GM18511 (cell line): Measurements from ENCODE around the gene MAP3K12.
A peak's percentile ranks its signal among the peaks of the same experiment; 100 is the strongest.
"Not testable (repeated sequence)": the region's sequence is repeated elsewhere in the genome, so short reads cannot be mapped to it uniquely, and the experiment has no call there.

Experiments used
- ATAC-seq: cut with Tn5 transposase; IDR thresholded peaks from one replicate; pipeline ENCODE4 v1.9.1; 2021; ENCODE audit warnings: mild to moderate bottlenecking, moderate library complexity; ENCODE audit not compliant: unreplicated experiment

Gene MAP3K12

DNA sequence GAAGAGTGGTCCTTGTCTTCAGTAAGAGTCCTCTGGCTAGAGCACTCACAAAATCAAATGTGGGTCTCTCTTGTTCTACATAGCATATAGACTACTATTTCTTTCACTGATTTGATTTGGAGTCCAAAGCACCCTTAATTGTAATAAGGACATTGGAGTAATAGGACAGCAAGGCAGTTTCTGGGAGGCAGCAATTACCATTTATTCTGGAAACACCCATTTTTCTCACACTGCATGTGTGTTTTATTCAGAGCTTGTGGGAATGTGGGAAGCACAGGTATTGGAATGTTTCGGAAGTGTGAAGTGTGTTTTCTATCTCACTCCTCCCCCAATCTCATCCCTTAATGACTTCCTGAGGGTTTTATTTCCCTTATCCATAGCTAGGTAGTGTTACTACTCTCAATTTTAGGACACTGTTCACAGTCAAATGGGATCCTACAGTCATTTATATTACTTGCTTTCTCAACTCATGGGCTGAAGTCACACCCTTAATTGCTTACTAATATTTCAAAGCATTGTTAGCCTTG lies 27.1 kb downstream of the MAP3K12 start:
- no peak for ATAC-seq

DNA sequence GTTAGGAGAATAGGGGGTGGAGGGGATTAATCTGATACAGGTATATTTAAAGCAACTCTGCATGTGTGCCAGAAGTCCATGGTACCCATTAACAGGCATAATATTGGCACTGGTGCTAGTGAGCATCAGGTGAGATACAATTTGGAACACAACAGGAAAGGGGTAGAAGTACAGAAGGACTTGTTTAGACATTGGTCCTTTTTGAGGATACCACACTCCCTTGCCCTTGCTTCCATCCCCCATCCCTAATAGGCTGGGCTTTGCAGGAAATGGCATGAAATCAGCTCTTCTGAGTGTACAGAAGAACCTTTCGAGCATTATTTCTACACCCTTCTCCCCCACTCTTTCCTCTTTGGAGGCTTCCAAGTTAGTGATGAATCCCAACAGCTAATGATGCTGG lies 31.0 kb downstream of the MAP3K12 start:
- no peak for ATAC-seq

DNA sequence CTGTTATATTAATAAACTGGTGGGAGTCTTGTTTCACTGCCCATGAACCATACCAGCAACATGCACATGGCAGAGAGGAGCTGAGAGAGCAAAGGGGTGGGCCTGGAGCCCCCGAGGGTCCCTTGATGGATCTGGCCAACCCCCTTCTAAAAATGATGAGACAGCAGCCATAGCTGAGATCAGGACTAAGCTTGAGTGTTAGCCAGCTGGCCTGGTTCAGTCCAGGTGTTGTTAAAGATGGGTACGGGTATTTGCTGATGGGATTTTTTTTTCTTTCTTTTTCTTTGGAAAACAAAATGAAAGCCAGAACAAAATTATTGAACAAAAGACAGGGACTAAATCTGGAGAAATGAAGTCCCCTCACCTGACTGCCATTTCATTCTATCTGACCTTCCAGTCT lies 31.4 kb downstream of the MAP3K12 start:
- ATAC-seq = no peak

DNA sequence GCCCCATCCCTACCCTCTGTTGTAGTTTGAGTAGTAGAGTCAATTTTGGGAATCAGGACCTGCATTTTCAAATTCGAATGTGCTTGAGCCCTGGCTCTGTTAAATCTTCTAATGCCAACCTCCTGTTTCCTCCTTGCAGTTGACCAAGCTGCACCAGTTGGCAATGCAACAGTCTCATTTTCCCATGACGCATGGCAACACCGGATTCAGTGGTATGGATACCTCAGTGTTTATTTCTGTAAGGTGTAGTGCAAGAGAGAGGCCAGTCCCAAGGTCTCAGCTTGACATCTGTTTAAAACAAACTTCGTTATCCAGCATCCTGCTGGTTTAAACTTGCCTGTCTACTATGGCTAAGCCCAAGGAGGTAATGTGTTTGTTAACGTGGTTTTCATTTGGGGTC lies 32.2 kb downstream of the MAP3K12 start:
- ATAC-seq = no peak

DNA sequence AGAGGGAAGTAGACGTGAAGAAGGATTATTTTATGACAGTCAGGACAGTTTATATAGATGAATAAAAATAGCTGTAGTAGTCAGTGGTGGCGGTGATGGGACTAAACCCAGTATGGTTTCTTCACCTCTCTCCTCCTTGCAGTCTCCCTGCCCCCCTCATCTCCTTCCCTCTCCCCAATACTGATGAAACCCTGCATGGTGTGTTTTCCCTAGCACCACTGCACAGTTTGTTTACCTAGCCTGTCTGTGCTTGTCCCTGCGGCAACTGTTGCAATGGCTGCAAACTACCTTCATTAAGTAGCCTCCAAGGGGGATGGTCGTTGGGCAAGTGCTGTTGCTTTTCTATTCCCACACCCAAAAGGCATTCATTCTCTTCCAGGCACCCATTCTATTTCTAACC lies 32.6 kb downstream of the MAP3K12 start:
- ATAC-seq = no peak

DNA sequence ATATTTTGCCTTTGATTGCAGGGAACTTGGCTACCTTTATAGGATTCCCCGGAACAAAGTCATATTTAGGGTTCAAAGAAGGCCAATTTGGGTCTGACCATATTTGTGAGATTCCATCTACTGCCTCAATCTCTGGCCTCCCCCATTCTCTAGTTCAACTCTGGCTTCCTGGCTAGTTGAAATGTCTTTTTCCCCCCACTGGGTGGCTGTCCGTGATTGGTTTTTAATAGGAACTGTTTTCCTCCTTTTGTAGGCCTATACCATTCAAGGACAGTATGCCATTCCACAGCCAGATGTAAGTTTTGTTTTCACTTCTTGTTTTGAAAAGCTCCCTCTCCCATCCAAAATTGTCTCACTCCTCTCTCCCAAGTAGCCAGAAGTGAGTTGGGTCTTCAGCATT lies 33.6 kb downstream of the MAP3K12 start:
- no peak for ATAC-seq

DNA sequence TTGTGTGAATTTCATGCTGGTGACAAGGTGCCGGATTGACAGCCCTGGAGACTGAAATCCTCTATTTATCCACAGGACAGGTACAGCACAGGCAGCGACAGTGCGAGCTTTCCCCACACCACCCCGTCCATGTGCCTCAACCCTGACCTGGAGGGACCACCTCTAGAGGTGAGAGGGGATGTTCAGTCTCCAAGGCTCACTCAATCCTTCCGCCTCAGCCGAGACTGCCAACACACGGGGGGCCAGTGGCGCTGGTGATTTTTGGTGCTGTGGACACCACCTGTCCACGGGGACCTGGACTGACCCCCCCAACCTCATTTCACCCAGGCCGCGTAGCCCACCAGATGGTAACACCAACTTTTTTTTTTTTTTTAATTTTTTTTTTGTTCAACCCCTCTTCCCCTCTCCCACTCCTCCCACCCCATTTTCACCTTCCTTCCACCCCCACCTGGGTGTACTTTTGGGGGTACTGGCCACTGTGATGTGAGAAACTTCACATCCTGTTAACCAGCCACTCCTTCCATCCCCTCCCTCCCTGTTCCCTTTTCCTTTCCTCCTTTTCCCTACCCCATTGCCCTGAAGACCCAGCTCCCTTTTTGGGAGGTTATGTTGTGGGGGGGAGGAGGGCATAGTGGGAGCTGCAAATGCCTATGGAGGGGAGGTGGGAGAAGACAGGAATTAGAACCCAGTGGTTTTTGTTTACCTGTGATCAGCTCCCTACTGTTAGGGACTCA lies 34.4 kb downstream of the MAP3K12 start:
- ATAC-seq = no peak

DNA sequence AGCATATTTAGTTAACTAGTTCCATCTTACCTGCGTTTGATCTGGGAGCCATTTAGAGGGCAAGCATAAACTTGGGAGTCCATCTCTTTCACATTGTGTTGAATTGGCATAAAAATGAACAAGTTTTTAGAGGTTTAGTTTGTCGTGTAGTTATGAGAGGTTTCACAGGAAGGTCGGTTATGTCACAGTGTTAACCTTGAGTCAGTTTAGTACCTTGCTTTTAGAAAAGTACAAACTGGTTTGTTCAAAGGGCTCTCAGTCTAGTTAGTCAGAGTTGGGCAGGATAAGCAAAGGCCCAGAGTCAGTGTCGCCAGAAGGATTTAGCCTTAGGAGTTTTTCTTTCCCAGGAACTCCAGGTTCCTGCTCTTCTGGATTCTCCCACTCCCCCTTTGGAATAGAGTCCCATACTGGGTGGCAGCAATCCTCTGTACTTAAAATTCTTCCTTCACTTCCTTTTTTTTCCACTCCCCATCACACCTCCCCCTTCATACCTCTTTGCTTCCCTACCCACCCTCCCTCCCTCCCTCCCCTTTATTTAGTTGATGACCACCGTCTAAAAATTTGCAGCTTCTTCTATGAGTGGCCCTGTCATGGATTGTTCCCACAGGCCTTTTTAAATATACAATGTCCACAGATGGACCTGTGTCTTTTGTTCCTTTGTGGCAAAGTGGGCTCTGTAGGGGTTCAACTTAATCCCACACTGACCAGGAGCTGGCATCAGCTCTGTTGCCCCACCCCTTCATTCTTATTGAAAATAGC lies 35.3 kb downstream of the MAP3K12 start:
- ATAC-seq = no peak

DNA sequence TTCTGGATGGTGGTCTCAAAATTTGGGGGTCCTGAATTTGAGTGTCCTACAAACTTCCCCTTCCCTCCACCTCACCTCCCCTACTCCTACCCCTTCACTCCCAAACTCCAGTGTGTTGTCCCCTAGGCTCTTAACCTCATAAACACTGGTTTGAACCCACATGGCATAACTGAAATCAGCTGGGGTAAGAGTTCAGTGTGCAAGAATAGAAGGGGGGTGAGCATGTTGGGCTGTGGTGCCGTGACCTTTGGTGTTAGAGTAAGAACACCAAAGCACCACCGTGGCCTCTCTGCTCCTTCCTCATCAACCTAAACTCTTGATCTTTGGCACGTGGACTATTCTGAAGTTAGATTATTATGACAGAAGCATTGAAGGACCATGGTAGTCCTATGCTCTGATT lies 36.3 kb downstream of the MAP3K12 start:
- no peak for ATAC-seq

DNA sequence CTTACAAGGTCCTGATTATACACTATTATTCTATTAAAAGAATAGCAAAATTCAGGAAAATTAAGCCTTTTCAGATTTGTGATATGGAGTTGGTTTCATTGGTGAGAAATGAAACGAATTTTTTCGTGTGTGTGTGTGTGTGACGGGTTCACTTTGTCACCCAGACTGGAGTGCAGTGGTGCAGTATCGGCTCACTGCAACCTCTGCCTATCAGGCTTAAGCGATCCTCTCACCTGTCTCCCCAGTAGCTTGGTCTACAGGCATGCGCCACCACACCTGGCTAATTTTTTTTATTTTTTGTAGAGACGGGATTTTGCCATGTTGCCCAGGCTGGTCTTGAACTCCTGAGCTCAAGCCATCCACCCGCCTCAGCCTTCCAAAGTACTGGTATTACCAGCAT lies 37.7 kb downstream of the MAP3K12 start:
- no peak for ATAC-seq

DNA sequence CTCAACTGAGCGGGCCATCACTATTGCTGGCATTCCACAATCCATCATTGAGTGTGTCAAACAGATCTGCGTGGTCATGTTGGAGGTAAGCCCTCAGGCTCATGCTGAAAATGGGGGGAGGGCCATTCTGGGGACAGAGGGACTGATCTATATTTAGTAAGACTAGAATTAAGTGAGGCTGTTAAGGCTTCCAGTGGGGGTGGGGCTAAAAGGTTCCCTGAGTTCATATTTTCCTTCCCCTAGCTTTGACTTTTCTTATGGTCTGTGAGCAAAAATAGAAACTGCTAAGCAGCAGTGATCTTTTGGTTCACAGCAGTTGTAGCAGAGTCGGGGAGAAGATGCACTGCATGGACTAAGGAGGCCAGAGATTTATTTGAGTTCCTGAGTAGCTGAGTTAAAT lies 38.2 kb downstream of the MAP3K12 start:
- no peak for ATAC-seq

DNA sequence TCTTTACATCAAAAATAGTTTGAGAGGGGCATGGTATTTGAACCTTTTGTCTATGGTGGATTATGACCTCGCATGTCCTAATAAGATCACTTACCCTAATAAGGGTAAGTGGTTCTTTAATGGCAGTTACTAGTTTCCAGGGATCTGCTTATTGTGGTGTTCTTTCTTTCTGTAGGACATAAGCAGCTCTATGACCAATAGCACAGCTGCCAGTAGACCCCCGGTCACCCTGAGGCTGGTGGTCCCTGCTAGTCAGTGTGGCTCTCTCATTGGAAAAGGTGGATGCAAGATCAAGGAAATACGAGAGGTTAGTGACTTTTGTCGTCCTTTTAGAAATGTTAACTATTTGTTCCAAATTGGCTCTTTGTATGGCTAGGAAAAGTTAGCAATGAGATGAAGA lies 40.2 kb downstream of the MAP3K12 start:
- no peak for ATAC-seq

DNA sequence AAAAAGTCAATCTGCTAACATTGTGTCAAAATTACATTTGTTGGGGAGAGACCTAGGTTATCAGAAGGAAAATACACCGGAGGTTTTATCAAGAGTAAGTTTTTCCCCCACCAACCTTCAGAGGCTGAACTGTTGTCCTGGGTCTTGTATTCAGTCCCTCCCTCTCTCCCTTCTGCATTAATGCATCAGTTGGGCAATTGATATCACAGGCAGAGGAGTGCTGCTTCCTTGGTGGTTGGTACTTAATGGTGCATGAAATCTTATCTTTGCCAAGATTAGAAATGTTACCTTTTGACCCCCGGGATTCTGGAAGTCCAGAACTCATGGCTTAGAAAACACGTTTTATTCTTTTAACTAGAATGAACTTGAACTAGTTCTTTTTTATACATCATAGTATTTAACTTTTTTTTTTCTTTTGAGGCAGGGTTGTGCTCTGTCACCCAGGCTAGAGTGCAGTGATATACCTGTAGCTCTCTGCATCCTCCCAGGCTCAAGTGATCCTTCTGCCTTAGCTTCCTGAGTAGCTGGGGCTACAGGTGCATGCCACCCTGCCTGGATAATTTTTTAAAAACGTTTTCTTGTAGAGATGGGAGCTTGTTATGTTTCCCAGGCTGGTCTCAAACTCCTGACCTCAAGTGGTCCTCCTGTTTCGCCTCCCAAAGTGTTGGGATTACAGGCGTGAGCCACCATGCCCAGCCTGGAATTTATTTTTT lies 42.4 kb downstream of the MAP3K12 start:
- ATAC-seq = no peak

DNA sequence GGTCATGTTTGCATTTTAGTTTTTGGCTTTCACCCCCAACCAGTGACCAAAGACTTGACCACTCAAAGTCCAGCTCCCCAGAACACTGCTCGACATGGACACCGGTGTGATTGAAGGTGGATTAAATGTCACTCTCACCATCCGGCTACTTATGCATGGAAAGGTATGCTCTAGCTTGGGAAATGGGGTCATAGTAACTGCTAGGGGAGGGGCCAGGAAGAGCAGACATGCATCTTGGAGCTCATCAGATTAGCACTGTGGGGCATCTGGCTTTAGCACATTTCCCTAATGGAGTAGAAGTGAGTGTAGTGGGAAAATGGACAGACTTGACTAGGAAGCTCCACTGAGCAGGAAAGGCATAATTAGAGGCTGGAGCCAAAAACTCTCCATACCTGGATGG lies 44.6 kb downstream of the MAP3K12 start:
- no peak for ATAC-seq

DNA sequence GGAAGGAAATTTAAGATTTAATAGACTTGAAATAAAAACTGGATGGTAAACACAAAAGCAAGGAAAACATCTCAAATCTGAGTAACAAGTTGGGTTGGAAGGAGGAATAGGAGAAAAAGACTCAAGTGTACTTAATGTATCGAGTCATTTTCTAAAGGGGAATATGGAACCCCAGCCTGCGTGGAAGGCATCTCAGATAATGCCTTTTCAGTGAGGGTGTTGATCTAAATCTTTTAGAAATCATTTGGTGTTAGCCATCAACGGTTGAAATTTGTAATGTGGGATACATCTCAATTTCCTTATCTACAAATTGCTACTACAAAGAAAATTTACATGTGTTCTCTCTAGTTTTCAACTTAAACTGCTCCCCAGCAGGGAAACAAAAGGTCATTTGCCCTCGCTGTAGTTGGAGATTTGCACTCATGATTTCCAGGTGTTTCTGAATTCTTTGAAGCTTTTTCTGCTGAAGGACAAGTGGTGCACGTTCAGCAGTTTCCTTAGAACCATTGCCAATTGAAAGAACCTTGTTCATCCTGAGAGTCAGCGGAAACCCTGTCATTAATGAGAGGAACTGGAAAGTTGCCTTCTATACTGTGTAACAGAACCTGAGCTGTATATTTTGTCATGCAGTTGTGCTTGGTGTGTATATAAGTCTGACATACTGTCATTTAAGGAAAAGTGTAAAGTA lies 45.2 kb downstream of the MAP3K12 start:
- ATAC-seq = no peak

DNA sequence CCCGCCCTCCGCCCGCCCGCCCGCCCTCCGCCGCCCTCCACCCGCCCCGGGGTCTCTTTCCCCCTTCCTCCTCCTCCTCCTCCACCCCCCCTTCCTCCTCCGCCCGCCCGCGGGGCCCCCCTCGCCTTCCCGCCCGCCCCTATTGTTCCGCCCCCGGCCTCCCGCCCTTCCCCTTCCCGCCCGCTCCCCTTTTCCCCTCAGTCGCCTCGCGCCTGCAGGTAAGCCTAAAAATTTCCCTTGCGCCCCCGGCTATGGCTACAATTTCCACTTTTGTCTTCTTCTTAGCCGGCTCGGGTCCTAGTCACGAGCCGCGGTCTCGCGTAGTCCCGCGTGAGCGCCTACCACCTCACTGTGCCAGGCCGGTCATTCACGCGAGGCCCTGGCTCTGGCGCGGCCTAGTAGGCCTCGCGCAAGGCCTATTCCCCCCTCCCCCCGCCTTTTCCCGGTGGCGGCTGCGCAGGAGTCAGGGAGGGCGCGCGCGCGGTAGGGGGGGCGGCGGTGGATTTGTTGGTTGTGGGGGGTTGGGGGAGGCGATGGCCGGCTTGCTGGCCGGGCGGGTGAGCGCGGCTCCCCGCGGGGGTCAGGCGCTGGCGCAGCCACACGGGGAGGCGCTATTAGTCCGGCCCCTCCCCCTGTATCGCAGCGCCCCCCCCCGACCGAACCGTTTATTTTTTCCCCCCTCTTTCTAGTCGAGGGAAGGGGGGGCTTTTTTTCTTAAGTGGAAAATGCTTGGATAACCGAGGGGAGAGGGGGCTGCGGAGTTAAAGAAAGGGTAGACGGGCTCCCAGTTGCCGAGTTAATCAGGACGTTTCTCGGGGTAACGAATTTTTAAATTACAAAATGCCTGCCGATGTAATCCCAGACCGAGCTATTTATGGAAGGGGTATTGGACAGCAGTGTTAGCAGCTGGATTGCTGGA lies 46.8 kb downstream of the MAP3K12 start:
- peak; percentile 22 for ATAC-seq

DNA sequence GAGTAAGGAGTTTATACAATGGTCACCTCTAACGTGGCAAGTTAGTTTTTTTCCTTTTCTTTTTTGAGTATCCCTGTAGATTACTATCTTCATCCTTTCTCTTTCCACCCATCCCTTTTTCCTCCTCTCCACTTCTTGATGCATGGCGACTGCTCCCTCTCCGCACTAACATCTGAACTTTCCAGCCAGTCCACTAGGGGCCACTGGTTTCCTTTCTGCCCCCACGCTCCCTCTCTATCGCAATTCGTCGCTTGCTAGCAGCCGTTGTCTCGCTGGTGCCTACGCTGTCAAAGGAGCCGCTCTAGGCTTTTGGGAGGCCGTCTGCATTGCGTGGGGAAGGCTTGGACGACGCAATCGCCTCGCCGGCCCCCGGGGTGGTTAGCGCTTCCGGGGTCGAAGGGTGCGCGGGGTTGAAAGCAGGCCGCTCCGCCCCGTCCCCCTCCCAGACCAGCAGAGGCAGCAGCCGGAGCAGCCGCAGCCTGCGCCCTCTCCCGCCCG lies 47.5 kb downstream of the MAP3K12 start, which contains the start of gene PCBP2:
Gene PCBP2, plus strand, starts transcription at position 442 of the 498 bp plus-strand sequence. CDS start 2,699 bp downstream, outside the sequence.
- ATAC-seq = peak; percentile 98

DNA sequence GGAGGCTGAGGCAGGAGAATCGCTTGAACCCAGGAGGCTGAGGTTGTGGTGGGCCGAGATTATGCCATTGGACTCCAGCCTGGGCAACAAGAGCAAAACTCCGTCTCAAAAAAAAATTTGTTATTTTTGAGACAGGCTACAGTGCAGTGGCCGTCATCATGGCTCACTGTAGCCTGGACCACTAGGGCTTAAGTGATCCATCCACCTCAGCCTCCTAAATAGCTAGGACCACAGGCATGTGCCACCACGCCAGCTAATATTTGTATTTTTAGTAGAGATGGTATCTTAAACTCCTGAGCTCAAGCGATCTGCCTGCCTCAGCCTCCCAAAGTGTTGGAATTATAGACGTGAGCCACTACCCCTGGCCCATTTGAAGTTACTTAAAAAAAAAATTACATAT lies 48.3 kb downstream of the MAP3K12 start:
- no peak for ATAC-seq

DNA sequence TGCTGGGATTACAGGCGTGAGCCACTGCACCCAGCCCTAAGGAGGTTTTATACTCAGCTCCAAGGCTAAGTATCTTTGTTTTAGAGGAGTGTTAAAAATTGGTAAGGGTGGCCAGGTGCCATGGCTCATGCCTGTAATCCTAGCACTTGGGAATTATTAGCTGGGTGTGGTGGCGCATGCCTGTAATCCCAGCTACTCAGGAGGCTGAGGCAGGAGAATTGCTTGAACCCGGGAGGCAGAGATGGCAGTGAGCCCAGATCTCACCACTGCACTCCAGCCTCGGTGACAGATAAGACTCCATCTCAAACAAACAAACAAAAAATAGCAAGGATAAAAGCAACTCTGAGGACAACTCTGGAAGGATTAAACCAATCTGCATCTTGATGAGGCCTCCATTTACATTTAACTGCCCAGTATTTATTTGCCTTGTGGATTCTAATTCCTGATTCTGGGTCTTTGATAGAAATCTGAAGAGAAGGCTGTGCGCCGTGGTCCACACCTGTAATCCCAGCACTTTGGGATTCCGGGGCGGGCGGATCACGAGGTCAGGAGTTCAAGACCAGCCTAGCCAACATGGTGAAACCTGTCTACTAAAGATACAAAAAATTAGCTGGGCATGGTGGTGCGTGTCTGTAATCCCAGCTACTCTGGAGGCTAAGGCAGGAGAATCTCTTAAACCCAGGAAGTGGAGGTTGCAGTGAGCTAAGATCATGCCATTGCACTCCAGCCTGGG lies 54.5 kb downstream of the MAP3K12 start:
- not testable (repeated sequence) for ATAC-seq
